ENCODE results near the gene POLE3.

POLE3 gene

GRCh38 chr9:113427629-113428028 is 17.2 kb upstream of the POLE3 start:
- H3K36me3 ChIP-seq, result no peaks in the 10 kb centered on the region
- H3K4me3 ChIP-seq (ENCODE audit: low read depth in 1 of 2, low read length in 1 of 2), result no peak overlapping the region
- peaks cover 7 to 9% of the 10 kb centered on the region in 2 experiments for H3K4me1 ChIP-seq (ENCODE audit: control insufficient read depth in 1 of 2, insufficient read depth in 1 of 2, low read depth in 1 of 2, low read length in 1 of 2)
- TF ChIP-seq CTCF (IDR thresholded peaks at IDR 0.05), result no peak
- no peak overlapping the region for H3K27ac ChIP-seq
- no peaks in the 10 kb centered on the region for H3K9me3 ChIP-seq
- H3K27me3 ChIP-seq, result no peaks in the 10 kb centered on the region

GRCh38 chr9:113426701-113427100 is 16.2 kb upstream of the POLE3 start:
- no peak overlapping the region for H3K4me3 ChIP-seq (ENCODE audit: low read depth in 1 of 2, low read length in 1 of 2)
- H3K9me3 ChIP-seq, result no peaks in the 10 kb centered on the region
- peaks cover 7 to 9% of the 10 kb centered on the region in 2 experiments for H3K4me1 ChIP-seq (ENCODE audit: control insufficient read depth in 1 of 2, insufficient read depth in 1 of 2, low read depth in 1 of 2, low read length in 1 of 2)
- no peaks in the 10 kb centered on the region for H3K27me3 ChIP-seq
- H3K27ac ChIP-seq, result no peak overlapping the region
- no peaks in the 10 kb centered on the region for H3K36me3 ChIP-seq
- no peak for TF ChIP-seq CTCF (IDR thresholded peaks at IDR 0.05)

- Histone ChIP-seq H3K9me3 (no peaks in the 10 kb centered on the region), H3K27me3 (no peaks in the 10 kb centered on the region), H3K4me1 (ENCODE audit: control insufficient read depth in 1 of 2, insufficient read depth in 1 of 2, low read depth in 1 of 2, low read length in 1 of 2) (peaks cover 7 to 9% of the 10 kb centered on the region in 2 experiments), H3K27ac (no peak overlapping the region), H3K4me3 (ENCODE audit: low read depth in 1 of 2, low read length in 1 of 2) (no peak overlapping the region), H3K36me3 (no peaks in the 10 kb centered on the region)
- no peak for TF ChIP-seq CTCF (IDR thresholded peaks at IDR 0.05)
Observed at GRCh38 chr9:113425072-113425471, 14.6 kb upstream of the POLE3 start.

GRCh38 chr9:113421726-113422125 is 11.3 kb upstream of the POLE3 start:
- no peak overlapping the region for H3K4me3 ChIP-seq (ENCODE audit: low read depth in 1 of 2, low read length in 1 of 2)
- H3K4me1 ChIP-seq (ENCODE audit: control insufficient read depth in 1 of 2, insufficient read depth in 1 of 2, low read depth in 1 of 2, low read length in 1 of 2), result no peaks in the 10 kb centered on the region
- no peaks in the 10 kb centered on the region for H3K27me3 ChIP-seq
- no peaks in the 10 kb centered on the region for H3K36me3 ChIP-seq
- H3K9me3 ChIP-seq, result no peaks in the 10 kb centered on the region
- no peak for TF ChIP-seq CTCF (IDR thresholded peaks at IDR 0.05)
- H3K27ac ChIP-seq, result no peak overlapping the region

GRCh38 chr9:113417370-113417769 is 6.9 kb upstream of the POLE3 start:
- no peak overlapping the region for H3K27ac ChIP-seq
- TF ChIP-seq CTCF (IDR thresholded peaks at IDR 0.05), result no peak
- H3K9me3 ChIP-seq, result no peaks in the 10 kb centered on the region
- no peaks in the 10 kb centered on the region for H3K27me3 ChIP-seq
- H3K36me3 ChIP-seq, result no peaks in the 10 kb centered on the region
- no peaks in the 10 kb centered on the region for H3K4me1 ChIP-seq (ENCODE audit: control insufficient read depth in 1 of 2, insufficient read depth in 1 of 2, low read depth in 1 of 2, low read length in 1 of 2)
- no peak overlapping the region for H3K4me3 ChIP-seq (ENCODE audit: low read depth in 1 of 2, low read length in 1 of 2)

GRCh38 chr9:113416149-113416721 is 5.8 kb upstream of the POLE3 start:
- no peaks in the 10 kb centered on the region for H3K27me3 ChIP-seq
- no peaks in the 10 kb centered on the region for H3K9me3 ChIP-seq
- H3K4me1 ChIP-seq (ENCODE audit: control insufficient read depth in 1 of 2, insufficient read depth in 1 of 2, low read depth in 1 of 2, low read length in 1 of 2), result peaks cover 5 to 6% of the 10 kb centered on the region in 2 experiments
- H3K36me3 ChIP-seq, result no peaks in the 10 kb centered on the region
- no peak for TF ChIP-seq CTCF (IDR thresholded peaks at IDR 0.05)
- no peak overlapping the region for H3K27ac ChIP-seq
- no peak overlapping the region for H3K4me3 ChIP-seq (ENCODE audit: low read depth in 1 of 2, low read length in 1 of 2)

Data from neutrophil (primary cell).